NCI-H187 treated with DMSO at 0.1 percent for 48 hours (cell line): ENCODE results near the gene LIF.
"Not testable (repeated sequence)": the region's sequence is repeated elsewhere in the genome, so short reads cannot be mapped to it uniquely, and the experiment has no call there.

Experiments
- DNase-seq: peaks from one replicate; lab custom pipeline; 2025; lab: John Stamatoyannopoulos, UW

Gene LIF

GRCh38 chr22:30224161-30224857 is 22.2 kb downstream of the LIF start:
- DNase-seq: no peak

DNA sequence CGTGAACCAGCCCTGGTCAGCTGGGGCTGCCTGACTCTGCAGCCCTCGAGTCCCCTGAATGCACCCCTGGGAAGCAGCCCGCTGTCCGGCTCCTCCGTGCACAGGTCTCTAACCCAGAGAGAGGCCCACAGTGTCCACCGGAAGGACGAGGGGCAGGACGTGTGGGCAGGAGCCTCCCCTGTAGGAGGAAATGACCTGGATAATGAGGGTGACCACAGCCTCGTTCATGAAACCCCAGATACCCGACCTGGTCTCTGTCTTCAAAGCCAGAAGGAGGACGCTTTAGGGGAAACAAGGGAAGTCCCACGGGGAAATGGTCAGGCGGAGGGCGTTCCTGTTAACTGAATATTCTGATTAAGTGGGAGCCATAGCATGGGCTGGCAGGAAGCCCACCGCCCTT is 23.3 kb downstream of the LIF start:
- no peak for DNase-seq

- DNase-seq: no peak
Measured at GRCh38 chr22:30222321-30222720, 24.2 kb downstream of the LIF start.

- DNase-seq: no peak
Measured at GRCh38 chr22:30221121-30221992, 25.2 kb downstream of the LIF start.

- no peak for DNase-seq
Measured at GRCh38 chr22:30220338-30221012, 26.1 kb downstream of the LIF start.

- no peak for DNase-seq
Measured at GRCh38 chr22:30219668-30220278, 26.8 kb downstream of the LIF start.

DNA sequence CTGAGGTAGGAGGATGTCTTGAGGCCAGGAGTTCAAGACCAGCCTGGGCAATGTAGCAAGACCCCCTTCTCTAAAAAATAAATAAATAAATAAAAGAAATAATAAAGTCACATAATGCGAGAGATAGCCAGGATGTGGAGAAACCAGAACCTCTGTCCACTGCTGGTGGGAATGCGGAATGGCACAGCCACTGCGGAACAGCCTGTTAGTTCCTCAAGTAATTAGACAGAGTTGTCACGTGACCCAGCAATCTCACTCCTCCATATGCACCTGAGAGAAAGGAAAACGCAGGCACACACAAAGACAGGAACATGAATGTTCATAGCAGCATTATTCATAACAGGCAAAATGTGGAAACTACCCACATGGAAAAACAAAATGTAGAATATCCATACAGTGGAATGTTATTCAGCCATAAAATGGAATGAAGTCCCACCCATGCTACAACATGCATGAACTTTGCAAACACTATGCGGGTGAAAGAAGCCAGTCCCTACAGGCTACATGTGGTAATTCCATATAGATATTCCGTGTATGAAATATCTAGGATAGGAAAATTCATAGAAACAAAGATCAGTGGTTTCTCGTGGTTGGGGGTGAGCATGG is 27.4 kb downstream of the LIF start:
- DNase-seq: no peak

DNA sequence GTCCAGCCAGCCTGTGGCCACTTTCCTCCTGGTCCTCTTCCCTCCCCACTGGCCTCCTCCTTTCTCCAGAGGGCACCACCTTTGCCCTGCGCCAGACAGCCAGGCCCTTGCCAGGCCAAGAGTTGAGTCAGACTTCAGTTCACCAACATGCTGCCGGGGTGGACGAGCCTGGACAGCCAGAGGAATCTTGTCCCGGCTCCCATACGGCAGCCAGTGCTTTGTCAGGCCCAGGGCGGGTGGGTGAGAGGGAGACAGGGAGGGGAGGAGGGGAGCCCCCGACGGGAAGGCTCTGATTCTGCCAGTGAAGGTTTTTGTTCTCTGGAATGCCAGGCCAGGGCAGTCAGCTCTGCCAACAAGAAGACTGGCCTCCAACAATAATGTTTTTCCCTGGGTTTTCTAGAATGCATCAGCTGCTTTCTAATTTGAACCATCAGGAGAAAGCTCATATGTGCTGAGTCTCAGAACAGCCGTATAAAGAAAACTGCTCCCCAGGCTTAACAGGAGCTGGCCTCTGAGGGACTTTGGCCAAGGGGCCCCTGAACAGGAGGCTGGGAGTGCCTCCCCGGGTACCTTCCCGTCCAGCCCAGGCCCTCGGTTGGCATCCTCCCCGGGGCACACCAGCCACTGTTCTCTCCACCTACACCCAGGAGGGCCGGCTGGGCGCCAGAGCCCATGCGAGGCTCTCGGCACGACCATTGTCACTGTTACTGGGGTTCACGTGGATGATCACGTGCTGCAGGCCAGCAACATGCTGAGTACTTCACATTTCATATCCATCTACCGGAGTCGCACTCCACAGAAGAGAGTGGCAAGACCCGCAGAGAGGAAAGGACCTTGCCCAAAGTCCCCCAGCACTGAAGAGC is 28.6 kb downstream of the LIF start:
- DNase-seq: no peak

GRCh38 chr22:30216710-30217109 is 29.8 kb downstream of the LIF start:
- no peak for DNase-seq

DNA sequence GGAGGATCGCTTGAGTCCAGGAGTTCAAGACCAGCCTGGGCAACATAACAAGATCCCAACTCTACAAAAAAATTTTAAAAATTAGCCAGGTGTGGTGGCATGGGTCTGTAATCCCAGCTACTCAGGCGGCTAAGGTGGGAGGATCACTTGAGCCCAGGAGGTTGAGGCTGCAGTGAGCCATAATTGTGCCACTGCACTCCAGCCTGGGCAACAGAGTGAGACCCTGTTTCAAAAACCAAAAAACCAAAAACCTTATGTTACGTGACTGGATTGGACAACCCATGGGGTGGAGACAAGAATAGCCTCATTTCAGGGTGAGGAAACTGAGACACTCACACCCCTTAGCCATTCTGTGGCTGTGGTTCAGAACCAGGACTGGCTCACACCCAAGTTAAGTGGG is 30.3 kb downstream of the LIF start:
- DNase-seq: not testable (repeated sequence)

GRCh38 chr22:30214703-30215407 is 31.7 kb downstream of the LIF start:
- DNase-seq: no peak

GRCh38 chr22:30212996-30213441 is 33.5 kb downstream of the LIF start:
- no peak for DNase-seq

- DNase-seq: no peak
Measured at GRCh38 chr22:30212363-30212995, 34.1 kb downstream of the LIF start.

GRCh38 chr22:30211124-30211820 is 35.3 kb downstream of the LIF start:
- DNase-seq: no peak

DNA sequence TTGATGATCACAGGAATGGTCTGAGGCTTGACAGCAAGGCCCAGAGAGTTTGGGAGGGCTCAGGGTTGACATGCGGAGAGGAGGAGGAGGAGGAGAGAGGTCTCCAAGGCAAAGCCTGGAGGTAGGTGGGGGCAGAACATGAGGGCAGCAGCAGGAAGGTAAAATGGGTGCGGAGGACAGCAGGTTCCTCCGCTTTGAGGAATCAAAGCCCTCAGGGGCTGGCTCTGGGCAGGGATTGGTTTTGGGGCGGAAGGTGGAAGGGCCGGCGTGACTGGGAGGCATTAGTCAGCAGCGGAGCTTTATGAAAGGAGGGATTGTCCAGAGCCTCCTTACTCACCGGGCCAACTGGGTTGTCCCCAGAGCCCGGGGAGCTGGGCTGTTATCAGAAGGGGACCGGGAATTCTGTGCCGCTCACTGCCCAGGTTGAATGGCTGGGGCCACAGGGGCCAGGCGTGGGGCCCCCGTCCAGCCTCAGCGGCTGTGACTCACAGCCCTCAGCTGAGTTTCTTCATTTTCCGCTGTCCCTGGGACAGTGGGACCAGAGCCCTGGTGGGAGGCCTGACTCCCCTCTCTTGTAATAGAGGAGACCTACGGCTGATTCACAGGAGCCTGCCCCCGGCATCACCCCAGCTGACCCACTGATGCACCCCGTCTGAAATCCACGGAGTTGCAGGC is 36.2 kb downstream of the LIF start:
- DNase-seq: no peak

GRCh38 chr22:30209642-30210041 is 36.9 kb downstream of the LIF start:
- no peak for DNase-seq

- DNase-seq: no peak
Measured at GRCh38 chr22:30208631-30209603, 37.6 kb downstream of the LIF start.
